Caco-2 (cell line): ENCODE results near the gene GRIN2A. TPM values are rescaled to one million over a fixed set of nuclear protein-coding genes. Genes with fewer than 3 reads are reported as not detected.

Source experiments
- BruUV-seq: library from RNA; stranded (reverse); fragments of 400-500 nt; replicated peaks from 2 replicates; lab custom pipeline; 2021; lab: Mats Ljungman, UMichigan
- CTCF ChIA-PET: fragments of 300-600 bp; sonication (Branson Sonifier 250); formaldehyde crosslinking; loops from one replicate; lab custom pipeline; 2022; ENCODE audit warnings: antibody characterized with exemption; lab: Charles Lee
- POLR2A ChIA-PET: fragments of 300-600 bp; sonication (Branson Sonifier 250); formaldehyde crosslinking; loops from one replicate; lab custom pipeline; 2022; ENCODE audit warnings: antibody characterized with exemption; lab: Charles Lee
- DNase-seq, 2 experiments: peaks; one replicate each; pipeline versions ENCODE4 v3.0.0 to v3.0.0-alpha.2; 2020 to 2022
- H3K27me3 ChIP-seq: replicated peaks from 2 replicates; pipeline ENCODE4 v1.6.0; 2011; ENCODE audit warnings: low read length; ENCODE audit not compliant: control insufficient read depth, insufficient read depth
- H3K36me3 ChIP-seq: 2 replicates; pipeline ENCODE4 v1.5.1; 2011; ENCODE audit warnings: low read length; ENCODE audit not compliant: control insufficient read depth, insufficient read depth
- H3K4me1 ChIP-seq: fragments of 250-450 bp; sonication (Bioruptor Pico); 2 replicates; pipeline ENCODE4 v1.5.1; 2020; ENCODE audit warnings: mild to moderate bottlenecking
- H3K4me3 ChIP-seq: 2 replicates; pipeline ENCODE4 v1.5.1; 2011; ENCODE audit warnings: low read depth, mild to moderate bottlenecking, control low read depth, low read length
- H3K9me3 ChIP-seq: fragments of 250-450 bp; sonication (Bioruptor Pico); 2 replicates; pipeline ENCODE4 v1.5.1; 2020; ENCODE audit warnings: mild to moderate bottlenecking, moderate library complexity
- H3K27ac Mint-ChIP-seq: one replicate; pipeline ENCODE4 v1.8.0; 2022; ENCODE audit warnings: mixed read lengths; ENCODE audit not compliant: unreplicated experiment
- H3K27me3 Mint-ChIP-seq: one replicate; pipeline ENCODE4 v1.8.0; 2022; ENCODE audit warnings: mixed read lengths; ENCODE audit not compliant: insufficient read depth, unreplicated experiment
- H3K36me3 Mint-ChIP-seq: one replicate; pipeline ENCODE4 v1.8.0; 2022; ENCODE audit warnings: mild to moderate bottlenecking, mixed read lengths; ENCODE audit not compliant: insufficient read depth, unreplicated experiment
- H3K4me1 Mint-ChIP-seq: one replicate; pipeline ENCODE4 v1.8.0; 2022; ENCODE audit warnings: low read depth, mixed read lengths; ENCODE audit not compliant: unreplicated experiment
- H3K4me3 Mint-ChIP-seq: one replicate; pipeline ENCODE4 v1.8.0; 2022; ENCODE audit warnings: mild to moderate bottlenecking, moderate library complexity, mixed read lengths; ENCODE audit not compliant: unreplicated experiment
- H3K9me3 Mint-ChIP-seq: one replicate; pipeline ENCODE4 v1.8.0; 2022; ENCODE audit warnings: mixed read lengths; ENCODE audit not compliant: unreplicated experiment
- intact Hi-C: fragments of 100-400 bp; cut with micrococcal nuclease; formaldehyde crosslinking; loops from one replicate; pipeline ENCODE4 v1.10.0; 2022; ENCODE audit not compliant: unreplicated experiment
- total RNA-seq: library from RNA; stranded (reverse); gene quantifications from 2 replicates; pipeline ENCODE4 v1.2.3, GENCODE V29; 2022
- TF ChIP-seq, protein P1 (sequence below), 2 experiments: fragments of 200-600 bp in 1 of 2; IDR thresholded peaks; 1 replicate in 1 of 2; 2 replicates in 1 of 2; pipeline versions ENCODE4 v1.5.1 to v1.8.0; 2011 to 2022; ENCODE audit warnings: antibody characterized with exemption in 1 of 2, control low read depth in 1 of 2, inconsistent platforms in 1 of 2, low read depth in 1 of 2, low read length in 1 of 2, mild to moderate bottlenecking in 1 of 2, moderate library complexity in 1 of 2; ENCODE audit not compliant: insufficient read depth in 1 of 2, severe bottlenecking in 1 of 2, unreplicated experiment in 1 of 2

Gene GRIN2A
- total RNA-seq, 1 experiment from 2014 or later: 0.54 TPM

DNA sequence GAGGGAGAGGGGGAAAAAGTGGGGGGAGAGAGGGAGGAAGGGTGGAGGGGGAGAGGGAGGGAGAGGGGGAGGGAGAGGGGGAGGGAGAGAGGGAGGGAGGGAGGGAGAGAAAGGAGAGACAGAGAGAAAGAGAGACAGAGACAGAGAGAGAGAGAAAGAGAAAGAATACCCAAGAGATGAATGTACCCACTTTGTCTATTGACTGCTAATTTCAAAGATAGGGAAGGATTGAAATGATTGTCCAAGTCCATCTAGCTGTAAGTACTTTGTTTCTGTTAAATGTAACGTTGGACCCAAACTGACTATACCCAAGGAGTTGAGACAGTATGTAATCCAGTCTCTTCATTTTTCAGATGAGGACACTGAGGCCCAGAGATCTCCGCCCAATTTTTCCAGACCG, 374.9 kb downstream of the GRIN2A start:
- H3K4me3 ChIP-seq: no peak overlapping the region
- no peak for DNase-seq
- H3K9me3 ChIP-seq: no peaks in the 10 kb centered on the region
- H3K4me1 Mint-ChIP-seq: no peaks in the 10 kb centered on the region
- no TSS peak for BruUV-seq
- TF ChIP-seq, protein P1, sequence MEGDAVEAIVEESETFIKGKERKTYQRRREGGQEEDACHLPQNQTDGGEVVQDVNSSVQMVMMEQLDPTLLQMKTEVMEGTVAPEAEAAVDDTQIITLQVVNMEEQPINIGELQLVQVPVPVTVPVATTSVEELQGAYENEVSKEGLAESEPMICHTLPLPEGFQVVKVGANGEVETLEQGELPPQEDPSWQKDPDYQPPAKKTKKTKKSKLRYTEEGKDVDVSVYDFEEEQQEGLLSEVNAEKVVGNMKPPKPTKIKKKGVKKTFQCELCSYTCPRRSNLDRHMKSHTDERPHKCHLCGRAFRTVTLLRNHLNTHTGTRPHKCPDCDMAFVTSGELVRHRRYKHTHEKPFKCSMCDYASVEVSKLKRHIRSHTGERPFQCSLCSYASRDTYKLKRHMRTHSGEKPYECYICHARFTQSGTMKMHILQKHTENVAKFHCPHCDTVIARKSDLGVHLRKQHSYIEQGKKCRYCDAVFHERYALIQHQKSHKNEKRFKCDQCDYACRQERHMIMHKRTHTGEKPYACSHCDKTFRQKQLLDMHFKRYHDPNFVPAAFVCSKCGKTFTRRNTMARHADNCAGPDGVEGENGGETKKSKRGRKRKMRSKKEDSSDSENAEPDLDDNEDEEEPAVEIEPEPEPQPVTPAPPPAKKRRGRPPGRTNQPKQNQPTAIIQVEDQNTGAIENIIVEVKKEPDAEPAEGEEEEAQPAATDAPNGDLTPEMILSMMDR (IDR thresholded peaks at IDR 0.05; ENCODE audit: insufficient read depth in 1 of 2, low read depth in 1 of 2, low read length in 1 of 2, severe bottlenecking in 1 of 2, unreplicated experiment in 1 of 2): no peak
- POLR2A ChIA-PET: no interaction called here
- intact Hi-C loops: no loop called here
- no peaks in the 10 kb centered on the region for H3K27me3 ChIP-seq
- no peak overlapping the region for H3K27ac Mint-ChIP-seq
- CTCF ChIA-PET: no interaction called here
- H3K9me3 Mint-ChIP-seq: peaks cover 11% of the 10 kb centered on the region
- peaks cover 4% of the 10 kb centered on the region for H3K27me3 Mint-ChIP-seq
- no peak overlapping the region for H3K4me3 Mint-ChIP-seq
- no peaks in the 10 kb centered on the region for H3K36me3 Mint-ChIP-seq
- no peaks in the 10 kb centered on the region for H3K36me3 ChIP-seq
- H3K4me1 ChIP-seq: no peaks in the 10 kb centered on the region

DNA sequence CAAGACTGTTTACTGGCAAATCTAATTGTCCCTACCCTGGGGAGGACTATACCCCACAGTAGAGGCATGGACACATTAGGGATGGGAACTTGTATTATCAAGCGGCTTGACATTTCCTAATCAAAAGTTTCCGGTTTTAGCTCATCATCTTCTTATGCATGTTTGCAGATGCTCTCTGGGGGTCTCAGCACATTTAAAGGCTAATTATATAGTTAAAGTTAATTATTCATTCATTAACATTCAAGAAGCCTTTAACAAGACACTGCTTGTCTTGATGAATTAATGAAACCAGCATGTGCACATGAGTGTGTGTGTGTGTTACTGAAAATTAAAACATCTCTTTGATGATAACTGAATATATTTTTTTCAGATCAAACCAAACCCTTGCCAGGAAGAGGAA, 377.1 kb downstream of the GRIN2A start:
- H3K4me1 ChIP-seq: no peaks in the 10 kb centered on the region
- H3K4me3 Mint-ChIP-seq: no peak overlapping the region
- BruUV-seq: no TSS peak
- no peak for DNase-seq
- peaks cover 6% of the 10 kb centered on the region for H3K27me3 Mint-ChIP-seq
- no peak overlapping the region for H3K4me3 ChIP-seq
- no peaks in the 10 kb centered on the region for H3K36me3 Mint-ChIP-seq
- no peaks in the 10 kb centered on the region for H3K27me3 ChIP-seq
- H3K9me3 Mint-ChIP-seq: peaks cover 11% of the 10 kb centered on the region
- ChIA-PET POLR2A (no interaction called here), CTCF (no interaction called here)
- H3K27ac Mint-ChIP-seq: no peak overlapping the region
- H3K9me3 ChIP-seq: no peaks in the 10 kb centered on the region
- H3K36me3 ChIP-seq: no peaks in the 10 kb centered on the region
- TF ChIP-seq, protein P1 (IDR thresholded peaks at IDR 0.05; ENCODE audit: insufficient read depth in 1 of 2, low read depth in 1 of 2, low read length in 1 of 2, severe bottlenecking in 1 of 2, unreplicated experiment in 1 of 2): no peak
- intact Hi-C loops: no loop called here
- no peaks in the 10 kb centered on the region for H3K4me1 Mint-ChIP-seq

DNA sequence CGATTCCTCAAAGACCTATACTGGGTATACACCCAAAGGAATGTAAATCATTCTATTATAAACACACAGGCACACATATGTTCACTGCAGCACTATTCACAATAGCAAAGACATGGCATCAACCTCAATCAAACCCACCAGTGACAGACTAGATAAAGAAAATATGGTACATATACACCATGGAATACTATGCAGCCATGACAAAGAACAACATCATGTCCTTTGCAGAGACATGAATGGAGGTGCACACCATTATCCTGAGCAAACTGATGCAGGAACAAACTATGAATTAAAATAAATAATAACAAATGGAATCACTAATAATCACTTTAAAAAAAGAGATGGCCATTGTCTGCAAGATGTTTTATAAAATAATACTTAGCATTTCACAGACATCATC, 380.1 kb downstream of the GRIN2A start:
- Histone ChIP-seq H3K4me1 (peaks cover 3% of the 10 kb centered on the region; the same call in 1 of the 2 replicates), H3K27me3 (no peaks in the 10 kb centered on the region), H3K9me3 (no peaks in the 10 kb centered on the region), H3K4me3 (no peak overlapping the region), H3K36me3 (no peaks in the 10 kb centered on the region)
- Mint-ChIP-seq H3K4me3 (no peak overlapping the region), H3K27ac (no peak overlapping the region), H3K36me3 (no peaks in the 10 kb centered on the region), H3K27me3 (peaks cover 6% of the 10 kb centered on the region), H3K4me1 (no peaks in the 10 kb centered on the region), H3K9me3 (peaks cover 11% of the 10 kb centered on the region)
- intact Hi-C loops: no loop called here
- TF ChIP-seq, protein P1 (IDR thresholded peaks at IDR 0.05; ENCODE audit: insufficient read depth in 1 of 2, low read depth in 1 of 2, low read length in 1 of 2, severe bottlenecking in 1 of 2, unreplicated experiment in 1 of 2): no peak
- CTCF ChIA-PET: no interaction called here
- POLR2A ChIA-PET: no interaction called here
- no TSS peak for BruUV-seq
- DNase-seq: no peak
